NAMALWA (cell line): ENCODE data around the gene PCBD2.

Source experiments
- DNase-seq: peaks from one replicate; pipeline ENCODE4 v3.0.0-alpha.2; 2015; ENCODE audit warnings: low spot score

The PCBD2 gene

DNA sequence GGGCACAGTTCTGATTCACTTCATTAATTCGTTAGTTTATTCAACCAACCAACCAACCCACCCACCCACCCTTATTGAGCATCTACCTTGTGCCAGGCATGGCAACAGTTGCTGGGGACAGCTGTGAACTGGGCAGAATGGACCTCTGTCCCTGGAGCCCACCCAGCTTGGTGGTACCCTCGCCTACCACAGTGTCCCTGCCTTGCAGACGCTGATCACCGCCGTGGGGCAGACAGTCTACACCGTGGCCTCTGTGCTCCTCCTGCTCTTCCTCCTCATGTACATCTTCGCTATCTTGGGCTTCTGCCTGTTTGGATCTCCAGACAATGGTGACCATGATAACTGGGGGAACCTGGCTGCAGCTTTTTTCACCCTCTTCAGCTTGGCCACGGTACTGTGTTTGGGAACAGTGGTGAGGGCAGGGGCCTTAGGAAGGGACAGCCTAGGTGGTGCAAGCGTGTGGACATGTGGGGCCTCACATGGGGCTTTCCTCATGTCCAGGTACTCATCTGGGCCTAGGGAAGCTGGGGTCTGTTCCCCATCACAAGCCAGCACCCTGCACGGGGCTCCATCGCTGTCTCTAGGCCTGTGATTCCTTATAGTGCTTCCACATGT, 102.9 kb downstream of the PCBD2 start:
- DNase-seq: no peak

DNA sequence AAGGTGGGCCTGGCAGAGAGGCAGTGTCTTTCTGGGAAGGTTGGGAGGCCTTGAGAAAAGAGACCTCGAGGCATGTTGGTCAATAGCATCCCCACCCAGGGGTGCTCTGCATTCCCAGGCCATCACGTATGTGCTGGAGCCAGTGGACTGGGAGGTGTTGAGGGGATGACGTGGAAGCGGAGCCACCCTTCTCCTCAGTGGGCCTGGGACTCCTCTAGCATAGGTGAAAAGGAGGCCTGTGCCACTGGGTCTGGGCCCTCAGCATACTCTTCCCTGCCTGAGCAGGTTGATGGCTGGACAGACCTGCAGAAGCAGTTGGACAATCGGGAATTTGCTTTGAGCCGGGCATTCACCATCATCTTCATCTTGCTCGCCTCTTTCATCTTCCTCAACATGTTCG, 103.6 kb downstream of the PCBD2 start:
- no peak for DNase-seq

DNA sequence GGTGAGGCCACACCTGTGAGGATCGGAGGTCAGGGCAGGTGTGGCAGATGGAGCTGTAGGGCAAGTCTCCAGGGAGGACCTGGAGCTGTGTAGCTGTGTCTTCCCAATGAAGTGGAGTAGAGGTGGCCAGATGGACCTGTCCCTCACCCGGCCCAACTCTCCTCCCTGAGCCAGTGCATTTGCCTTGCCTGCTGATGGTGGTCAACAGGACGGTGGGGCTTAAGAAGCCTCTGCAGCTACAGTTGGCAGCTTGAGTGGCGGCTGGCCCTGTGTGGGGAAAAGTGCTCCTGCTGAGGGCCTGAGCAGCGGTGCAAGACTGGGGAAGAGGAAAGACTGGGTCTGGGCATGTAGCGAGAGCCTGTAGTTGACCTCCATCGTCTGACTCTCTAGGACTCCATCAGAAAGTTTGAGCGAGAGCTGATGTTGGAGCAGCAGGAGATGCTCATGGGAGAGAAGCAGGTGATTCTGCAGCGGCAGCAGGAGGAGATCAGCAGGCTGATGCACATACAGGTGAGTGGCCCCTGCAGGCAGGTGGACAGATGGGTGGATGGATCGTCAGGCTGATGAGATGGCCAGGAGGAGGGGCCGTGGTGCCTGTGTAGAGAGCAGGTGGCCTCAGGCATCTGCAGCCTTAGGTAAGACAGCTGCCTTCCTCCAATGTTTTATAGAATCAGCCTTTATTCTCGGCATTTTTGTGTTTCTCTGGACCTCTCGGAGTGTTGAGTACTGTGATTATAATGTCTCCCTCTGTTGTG, 104.2 kb downstream of the PCBD2 start:
- DNase-seq: no peak

DNA sequence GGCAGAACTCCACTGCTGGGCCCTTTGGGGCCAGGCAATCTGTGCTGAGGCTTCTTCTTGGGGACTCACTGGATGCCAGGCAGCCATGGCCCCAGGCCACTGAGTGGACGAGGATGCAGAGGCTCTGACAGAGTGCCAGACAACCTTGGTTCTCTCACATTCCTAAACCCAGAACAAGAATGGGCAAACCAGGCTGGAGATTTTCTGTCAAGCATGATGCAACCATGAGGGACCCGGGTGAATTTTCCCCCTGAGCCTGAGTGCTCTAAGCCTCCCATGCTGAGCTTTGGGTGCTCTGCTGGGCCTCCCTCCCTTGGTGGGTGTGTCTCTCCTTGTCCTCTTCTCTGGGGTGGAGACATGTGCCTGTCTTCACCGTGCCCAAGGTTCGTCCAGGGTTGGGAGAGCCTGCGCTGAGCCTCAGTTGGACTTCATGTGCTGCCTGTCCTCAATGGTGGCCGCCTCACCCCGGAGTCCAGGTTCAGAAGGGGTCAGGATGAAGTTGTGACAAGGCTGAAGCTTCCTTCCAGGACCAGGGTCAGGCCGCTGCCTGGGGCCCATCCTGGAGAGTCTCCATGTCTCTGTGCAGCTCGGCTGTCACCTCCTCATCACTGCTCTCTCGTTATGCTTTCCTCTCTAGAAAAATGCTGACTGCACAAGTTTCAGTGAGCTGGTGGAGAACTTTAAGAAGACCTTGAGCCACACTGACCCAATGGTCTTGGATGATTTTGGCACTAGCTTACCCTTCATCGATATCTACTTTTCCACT, 105.0 kb downstream of the PCBD2 start:
- no peak for DNase-seq

DNA sequence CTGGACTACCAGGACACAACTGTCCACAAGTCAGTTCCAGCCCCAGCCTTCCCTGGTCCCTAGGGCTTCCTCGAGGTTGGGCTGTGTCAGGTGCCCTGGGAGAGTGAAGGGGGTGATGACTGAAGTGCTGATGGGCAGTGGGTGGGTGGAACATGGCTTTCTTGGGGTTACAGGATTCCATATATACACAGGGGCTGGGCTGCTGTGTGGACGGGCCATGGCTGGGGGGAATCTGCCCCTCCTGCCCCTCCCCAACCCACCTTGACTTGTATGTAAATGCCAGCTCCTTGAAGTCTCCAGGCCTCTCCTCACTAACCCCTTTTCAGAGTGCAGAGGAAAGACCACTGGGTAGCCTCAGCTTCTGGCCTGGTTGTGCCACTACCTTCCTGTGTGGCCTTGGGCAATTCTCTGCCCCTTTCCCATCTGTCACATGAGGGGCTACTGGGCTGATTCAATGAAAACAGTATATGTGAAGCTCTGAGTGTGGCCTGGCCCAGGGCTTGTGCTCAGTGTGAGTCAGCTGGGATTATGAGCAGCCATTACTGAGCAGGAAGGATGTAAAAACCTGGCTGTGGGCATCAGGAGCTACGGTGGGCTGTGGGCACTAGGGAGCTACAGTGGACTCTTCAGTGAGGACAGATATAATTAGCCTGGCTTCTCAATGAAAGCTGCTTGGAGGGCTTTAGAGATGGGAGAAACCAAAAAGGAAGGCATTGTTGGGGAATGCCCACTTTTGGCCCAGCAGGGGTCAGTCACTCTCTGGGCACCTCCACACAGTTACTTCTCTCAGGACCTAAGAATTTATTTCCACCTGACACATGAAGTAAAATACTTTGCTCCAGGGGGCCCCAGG, 105.8 kb downstream of the PCBD2 start:
- no peak for DNase-seq

DNA sequence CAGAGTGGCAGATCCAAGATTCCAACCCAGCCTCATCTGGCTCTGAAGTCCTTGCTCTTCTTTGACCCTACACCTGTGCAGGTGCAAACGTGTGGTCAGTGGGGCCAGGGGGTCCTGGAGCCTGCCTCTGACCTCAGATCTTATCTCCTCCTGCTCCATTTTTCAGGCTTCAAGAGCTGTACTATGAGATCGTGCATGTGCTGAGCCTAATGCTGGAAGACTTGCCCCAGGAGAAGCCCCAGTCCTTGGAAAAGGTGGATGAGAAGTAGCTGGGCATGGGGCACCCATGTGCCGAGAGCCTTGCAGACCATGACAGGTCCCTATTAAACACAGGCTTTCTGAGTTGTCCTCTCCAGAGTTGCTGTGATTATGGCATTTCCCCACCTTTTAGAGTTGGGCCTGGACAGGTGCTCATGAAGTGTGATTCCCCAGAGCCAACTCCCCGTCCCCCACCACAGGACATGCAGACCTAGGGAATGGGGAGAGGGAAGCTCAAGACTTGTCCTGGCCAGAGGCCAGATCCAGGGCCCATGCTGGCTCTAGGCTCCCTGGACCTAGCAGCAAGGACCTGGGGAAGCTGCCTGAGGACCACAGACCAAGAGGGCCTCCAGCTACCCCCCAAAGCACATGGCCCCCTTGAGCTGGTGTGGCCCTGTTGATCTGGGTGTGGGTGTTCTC, 106.6 kb downstream of the PCBD2 start:
- no peak for DNase-seq

DNA sequence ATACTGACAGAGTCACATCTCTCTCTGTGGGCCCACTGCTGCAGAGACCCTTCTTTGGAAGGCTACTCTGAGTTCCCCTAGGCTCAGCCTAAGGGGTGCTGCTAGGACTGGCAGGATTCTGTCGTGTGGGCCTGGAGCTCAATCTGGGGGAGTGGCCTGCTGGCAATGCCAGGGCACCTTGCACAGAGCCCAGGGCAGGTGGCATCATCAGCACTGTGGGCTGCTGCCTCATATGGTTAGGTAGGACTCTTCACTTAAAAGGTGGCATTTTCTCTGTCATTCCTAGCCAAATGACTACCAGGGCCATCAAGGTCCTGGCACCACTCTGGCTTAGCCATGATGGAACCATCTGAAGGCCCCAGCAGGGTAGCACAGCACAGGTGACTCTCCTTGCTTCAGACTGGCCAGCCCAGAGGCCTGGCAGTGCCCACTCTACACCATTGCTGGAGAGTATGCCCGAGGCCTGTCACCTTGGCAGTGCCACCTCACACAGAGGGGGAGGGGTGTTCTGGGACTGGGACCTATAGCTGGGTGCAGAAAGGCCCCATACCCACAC, 107.2 kb downstream of the PCBD2 start:
- no peak for DNase-seq
